ENCODE data around the gene VPS37C. TPM values are rescaled to one million over a fixed set of nuclear protein-coding genes. Genes with fewer than 3 reads are reported as not detected.
A peak's percentile ranks its signal among the peaks of the same experiment; 100 is the strongest.

Gene VPS37C
- total and polyA plus RNA-seq, 9 of the 15 experiments (the other 6 are each of a cell fraction or from before 2014, with no cell fraction given): 0.62 to 29.8 (median 11.5) TPM

GRCh38 chr11:61129639-61130523 is 31.3 kb downstream of the VPS37C start (continued):
- TF ChIP-seq FOSL1 (tag; conservative IDR thresholded peaks at IDR 0.05) (peak; percentile 42; the same call in 1 of the 2 replicates), EP300 (IDR thresholded peaks at IDR 0.05; ENCODE audit: low read length) (peak; percentile 30; the same call in 1 of the 2 replicates)

DNA sequence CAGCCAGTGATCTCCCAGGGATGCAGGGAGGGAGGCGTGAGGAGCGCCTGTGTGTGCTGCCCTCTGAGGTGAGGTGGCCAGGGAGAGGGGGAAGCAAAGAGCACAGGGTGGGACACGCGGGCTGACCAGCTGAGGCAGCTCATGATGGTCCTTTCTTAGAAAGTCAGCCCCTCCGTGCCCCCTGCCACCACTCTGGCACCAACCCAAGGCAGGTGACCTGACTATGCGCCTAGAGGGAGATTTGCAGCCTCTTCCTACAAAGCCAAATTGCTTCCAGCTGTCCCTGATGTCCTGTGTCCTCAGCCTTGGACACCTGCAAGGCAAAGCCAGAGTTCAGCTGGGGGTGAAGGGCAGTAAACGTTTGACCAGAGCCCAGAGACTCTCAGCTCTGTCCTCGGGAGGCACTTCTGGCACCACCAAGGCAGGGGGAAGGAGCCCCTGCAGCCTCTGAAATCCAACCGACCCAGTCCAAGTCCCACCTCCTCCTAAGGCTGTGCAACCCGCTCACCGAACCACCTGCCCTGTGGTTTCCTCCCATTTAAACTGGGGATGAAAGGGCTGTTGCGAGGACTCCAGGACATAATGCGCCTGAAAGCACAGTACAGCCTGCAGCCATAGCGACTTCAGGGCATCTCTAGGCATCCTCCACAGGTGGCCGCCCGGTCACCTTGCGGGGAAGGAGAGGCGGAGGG is 32.1 kb downstream of the VPS37C start:
- H3K27me3 ChIP-seq (ENCODE audit: control insufficient read depth in 2 of 2, insufficient read depth in 2 of 2, low read length in 2 of 2): peaks cover 22 to 31% of the 10 kb centered on the region in 2 experiments
- peaks cover 0 to 21% of the 10 kb centered on the region in 2 experiments; a peak in 2 of 5 replicates for H3K4me1 ChIP-seq (replicated peaks in 1 of 2; ENCODE audit: control insufficient read depth in 2 of 2, insufficient read depth in 2 of 2, low read length in 2 of 2)
- peaks cover 13% of the 10 kb centered on the region; the same call in 2 of the 3 replicates for H3K36me3 ChIP-seq (ENCODE audit: control insufficient read depth, insufficient read depth, low read length)
- ATAC-seq: no peak
- no peak overlapping the region for H2AFZ ChIP-seq (ENCODE audit: low read depth, low read length)
- FAIRE-seq: no peak
- no peak overlapping the region for H3K27ac ChIP-seq (ENCODE audit: extremely low read depth, low read depth, low read length)
- BruUV-seq (replicated peaks): no TSS peak
- TF ChIP-seq SUPT5H (IDR thresholded peaks at IDR 0.05) (0 out of 2 replicates have a peak, but pooled peaks have one; percentile 9), TCFL5 (CRISPR knock-in tag; conservative IDR thresholded peaks at IDR 0.05) (no peak), STAT5B (CRISPR knock-in tag; IDR thresholded peaks at IDR 0.05) (no peak), ZKSCAN1 (IDR thresholded peaks at IDR 0.05; ENCODE audit: low read depth, low read length) (0 out of 2 replicates have a peak, but pooled peaks have one; percentile 6), XRCC4 (IDR thresholded peaks at IDR 0.05; ENCODE audit: extremely low read depth, insufficient read depth, insufficient read length) (no peak), HMG20B (CRISPR knock-in tag; IDR thresholded peaks at IDR 0.05) (no peak), ZNF830 (CRISPR knock-in tag; IDR thresholded peaks at IDR 0.05) (no peak), POLR2G (IDR thresholded peaks at IDR 0.05; ENCODE audit: low read depth, low read length) (peak; percentile 45), FOXJ3 (CRISPR knock-in tag; IDR thresholded peaks at IDR 0.05) (no peak), GTF2A2 (tag; IDR thresholded peaks at IDR 0.05) (no peak), SRSF9 (IDR thresholded peaks at IDR 0.05; ENCODE audit: borderline replicate concordance, low read depth, low read length) (no peak), ZNF583 (CRISPR knock-in tag; IDR thresholded peaks at IDR 0.05) (no peak)
- peaks cover 4% of the 10 kb centered on the region for H3K9me1 ChIP-seq (ENCODE audit: control insufficient read depth, insufficient read depth, low read length)
- 0 out of 4 replicates have a peak overlapping the region, but pooled peaks of 1 of the 2 experiments have one; percentile 60 for H3K9ac ChIP-seq (ENCODE audit: insufficient read depth in 1 of 2, low read depth in 2 of 2, low read length in 2 of 2)
- no peak overlapping the region for H3K4me3 ChIP-seq
- DNase-seq (ENCODE audit: extremely low read depth in 1 of 4, low spot score in 3 of 4): no peak
- no peaks in the 10 kb centered on the region for H3K9me3 ChIP-seq (replicated peaks; ENCODE audit: control insufficient read depth, insufficient read depth, low read depth, low read length)
- POLR2A ChIA-PET: interaction anchor here (0.6 kb wide), 3 partner anchors 13 to 808 kb away, joined by 3 to 7 read pairs (median 3); no protein-coding TSS in a partner anchor
- in situ Hi-C loops (cut with MboI): no loop called here
- 54% methylated on average over 18 of the region's 18 CpGs for WGBS (ENCODE audit: insufficient coverage, low coverage, missing lambda C conversion rate)
- intact Hi-C loops (cut with micrococcal nuclease): loop anchor here (1.0 to 5.0 kb wide), 5 partner anchors 44 to 352 kb away; no protein-coding TSS in a partner anchor
- H4K20me1 ChIP-seq (replicated peaks; ENCODE audit: control insufficient read depth, insufficient read depth, low read length): peaks cover 15% of the 10 kb centered on the region
- no peaks in the 10 kb centered on the region for H3K79me2 ChIP-seq (ENCODE audit: control insufficient read depth, insufficient read depth, low read length)
- H3K4me2 ChIP-seq (ENCODE audit: insufficient read depth, low read length): no peak overlapping the region
- CTCF ChIA-PET (ENCODE audit: low intra/inter-chr PET ratio): interaction anchor here (1.0 to 2.0 kb wide), 5 partner anchors 44 to 353 kb away, joined by 4 to 19 read pairs (median 14); no protein-coding TSS in a partner anchor
